ENCODE results near the gene PSMC3IP.

The PSMC3IP gene

GRCh38 chr17:42537156-42537805 is 40.2 kb downstream of the PSMC3IP start:
- Histone ChIP-seq H3K9me3 (ENCODE audit: severe bottlenecking) (no peaks in the 10 kb centered on the region), H3K27me3 (ENCODE audit: insufficient read depth, low read depth, severe bottlenecking) (no peaks in the 10 kb centered on the region), H3K36me3 (peaks cover 37% of the 10 kb centered on the region), H3K27ac (peak overlapping the region; percentile 96), H3K4me3 (ENCODE audit: low read depth, low read length) (peak overlapping the region; percentile 71)
- TF ChIP-seq, protein P1, sequence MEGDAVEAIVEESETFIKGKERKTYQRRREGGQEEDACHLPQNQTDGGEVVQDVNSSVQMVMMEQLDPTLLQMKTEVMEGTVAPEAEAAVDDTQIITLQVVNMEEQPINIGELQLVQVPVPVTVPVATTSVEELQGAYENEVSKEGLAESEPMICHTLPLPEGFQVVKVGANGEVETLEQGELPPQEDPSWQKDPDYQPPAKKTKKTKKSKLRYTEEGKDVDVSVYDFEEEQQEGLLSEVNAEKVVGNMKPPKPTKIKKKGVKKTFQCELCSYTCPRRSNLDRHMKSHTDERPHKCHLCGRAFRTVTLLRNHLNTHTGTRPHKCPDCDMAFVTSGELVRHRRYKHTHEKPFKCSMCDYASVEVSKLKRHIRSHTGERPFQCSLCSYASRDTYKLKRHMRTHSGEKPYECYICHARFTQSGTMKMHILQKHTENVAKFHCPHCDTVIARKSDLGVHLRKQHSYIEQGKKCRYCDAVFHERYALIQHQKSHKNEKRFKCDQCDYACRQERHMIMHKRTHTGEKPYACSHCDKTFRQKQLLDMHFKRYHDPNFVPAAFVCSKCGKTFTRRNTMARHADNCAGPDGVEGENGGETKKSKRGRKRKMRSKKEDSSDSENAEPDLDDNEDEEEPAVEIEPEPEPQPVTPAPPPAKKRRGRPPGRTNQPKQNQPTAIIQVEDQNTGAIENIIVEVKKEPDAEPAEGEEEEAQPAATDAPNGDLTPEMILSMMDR (IDR thresholded peaks at IDR 0.05; ENCODE audit: low read depth, low read length) = no peak
- DNase-seq = no peak

- Histone ChIP-seq H3K36me3 (peaks cover 30% of the 10 kb centered on the region), H3K9me3 (ENCODE audit: severe bottlenecking) (no peaks in the 10 kb centered on the region), H3K4me3 (ENCODE audit: low read depth, low read length) (peak overlapping the region; percentile 71), H3K27me3 (ENCODE audit: insufficient read depth, low read depth, severe bottlenecking) (no peaks in the 10 kb centered on the region), H3K27ac (peak overlapping the region; percentile 96)
- TF ChIP-seq, protein P1 (IDR thresholded peaks at IDR 0.05; ENCODE audit: low read depth, low read length) = no peak
- DNase-seq = peak; percentile 92
These were observed 41.0 kb downstream of the PSMC3IP start for GRCh38 chr17:42536372-42537155.

DNA sequence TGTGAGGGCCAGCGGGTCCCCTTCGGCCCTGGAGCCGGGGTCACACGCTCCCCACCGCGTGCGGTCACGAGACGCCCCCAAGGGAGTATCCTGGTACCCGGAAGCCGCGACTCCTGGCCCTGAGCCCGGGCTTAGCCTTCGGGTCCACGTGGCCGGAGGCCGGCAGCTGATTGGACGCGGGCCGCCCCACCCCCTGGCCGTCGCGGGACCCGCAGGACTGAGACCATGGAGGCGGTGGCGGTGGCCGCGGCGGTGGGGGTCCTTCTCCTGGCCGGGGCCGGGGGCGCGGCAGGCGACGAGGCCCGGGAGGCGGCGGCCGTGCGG is 41.5 kb downstream of the PSMC3IP start, which contains the start of gene NAGLU:
Gene NAGLU (plus strand): TSS at position 194 of the 324 bp plus-strand sequence. CDS start 32 bp downstream, at position 226.
- peak; percentile 98 for DNase-seq
- Histone ChIP-seq H3K9me3 (ENCODE audit: severe bottlenecking) (no peaks in the 10 kb centered on the region), H3K27ac (peak within 1 kb of the TSS; percentile 96), H3K27me3 (ENCODE audit: insufficient read depth, low read depth, severe bottlenecking) (no peaks in the 10 kb centered on the region), H3K36me3 (peaks cover 24% of the 10 kb centered on the region), H3K4me3 (ENCODE audit: low read depth, low read length) (peak within 1 kb of the TSS; percentile 71)
- TF ChIP-seq, protein P1 (IDR thresholded peaks at IDR 0.05; ENCODE audit: low read depth, low read length) = 0 out of 2 replicates have a peak, but pooled peaks have one; percentile 3

DNA sequence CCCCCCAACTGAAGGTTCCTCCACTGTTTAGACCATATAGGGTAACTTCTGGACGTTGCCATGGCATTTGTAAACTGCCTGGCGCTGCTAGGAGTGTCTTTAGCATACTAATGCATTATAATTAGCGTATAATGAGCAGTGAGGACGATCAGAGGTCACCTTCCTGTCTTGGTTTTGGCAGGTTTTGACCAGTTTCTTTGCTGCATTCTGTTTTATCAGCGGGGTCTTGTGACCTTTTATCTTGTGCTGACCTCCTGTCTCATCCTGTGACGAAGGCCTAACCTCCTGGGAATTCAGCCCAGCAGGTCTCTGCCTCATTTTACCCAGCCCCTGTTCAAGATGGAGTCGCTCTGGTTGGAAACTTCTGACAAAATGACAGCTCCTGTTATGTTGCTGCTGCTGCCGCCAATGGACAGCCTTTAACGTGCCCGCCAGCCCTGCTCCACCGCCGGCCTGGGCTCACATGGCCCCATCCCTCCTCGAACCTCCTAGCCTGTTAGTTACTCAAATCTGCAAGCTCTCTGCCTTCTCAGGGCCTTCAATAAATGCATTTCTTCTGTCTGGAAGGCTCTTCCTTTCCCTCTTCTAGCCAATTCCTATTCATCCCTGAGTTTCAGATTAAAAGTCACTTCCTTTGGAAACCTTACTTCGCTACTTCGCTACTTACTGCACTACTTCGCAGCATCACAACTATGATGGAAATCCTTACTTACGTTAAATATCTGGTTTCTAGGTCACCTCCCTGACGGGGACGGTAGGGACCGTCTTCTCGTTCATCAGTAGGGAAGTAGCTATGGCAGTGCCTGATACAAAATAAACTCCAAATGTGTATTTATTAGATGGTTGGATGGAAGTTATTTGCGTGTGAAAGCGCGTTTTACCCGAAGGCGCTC is 42.1 kb downstream of the PSMC3IP start:
- H3K4me3 ChIP-seq (ENCODE audit: low read depth, low read length) = peak overlapping the region; percentile 71
- DNase-seq = no peak
- H3K27ac ChIP-seq = peak overlapping the region; percentile 96
- no peaks in the 10 kb centered on the region for H3K27me3 ChIP-seq (ENCODE audit: insufficient read depth, low read depth, severe bottlenecking)
- H3K9me3 ChIP-seq (ENCODE audit: severe bottlenecking) = no peaks in the 10 kb centered on the region
- TF ChIP-seq, protein P1 (IDR thresholded peaks at IDR 0.05; ENCODE audit: low read depth, low read length) = no peak
- peaks cover 20% of the 10 kb centered on the region for H3K36me3 ChIP-seq

- H3K27ac ChIP-seq = peak overlapping the region; percentile 91
- no peaks in the 10 kb centered on the region for H3K27me3 ChIP-seq (ENCODE audit: insufficient read depth, low read depth, severe bottlenecking)
- no peaks in the 10 kb centered on the region for H3K9me3 ChIP-seq (ENCODE audit: severe bottlenecking)
- H3K36me3 ChIP-seq = no peaks in the 10 kb centered on the region
- TF ChIP-seq, protein P1 (IDR thresholded peaks at IDR 0.05; ENCODE audit: low read depth, low read length) = peak; percentile 38; the same call in 1 of the 2 replicates
- peak overlapping the region; percentile 43 for H3K4me3 ChIP-seq (ENCODE audit: low read depth, low read length)
- DNase-seq = peak; percentile 88
These were observed 45.8 kb downstream of the PSMC3IP start for GRCh38 chr17:42531455-42532354.
